Gastrocnemius medialis (tissue), 4 donors: ENCODE results near the gene DDX27.

Experiments
- POLR2A ChIP-seq, 2 donors: fragments of 450-650 bp; IDR thresholded peaks; one replicate each; pipeline ENCODE4 v1.6.1; 2017; ENCODE audit warnings: antibody characterized with exemption in 2 of 2, mild to moderate bottlenecking in 2 of 2, moderate library complexity in 2 of 2
- TF ChIP-seq, protein P1 (sequence below), 5 experiments: fragments of 450-650 bp in 3 of 5; fragments of 200-600 bp in 2 of 5; sonication (generic) in 2 of 5; IDR thresholded peaks in 4 of 5; conservative IDR thresholded peaks in 1 of 5; 1 replicate in 4 of 5; 2 replicates in 1 of 5; pipeline ENCODE4 v1.5.1; 2016 to 2019; ENCODE audit warnings: antibody characterized with exemption in 5 of 5, mild to moderate bottlenecking in 3 of 5, moderate library complexity in 3 of 5

DNA sequence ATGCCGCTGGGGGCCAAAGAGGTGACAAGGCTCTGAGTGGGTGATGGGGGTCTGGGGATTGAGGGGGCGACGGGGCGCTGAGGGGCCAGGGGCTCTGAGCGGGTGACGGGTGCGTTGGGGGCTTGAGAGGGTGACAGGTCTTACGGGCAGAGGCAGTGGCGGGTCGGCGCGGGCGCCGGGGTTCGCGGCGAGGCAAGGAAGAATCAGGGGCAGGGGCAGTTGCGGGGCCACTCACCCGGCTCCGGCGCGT, 58.5 kb downstream of the DDX27 start:
- TF ChIP-seq, protein P1, sequence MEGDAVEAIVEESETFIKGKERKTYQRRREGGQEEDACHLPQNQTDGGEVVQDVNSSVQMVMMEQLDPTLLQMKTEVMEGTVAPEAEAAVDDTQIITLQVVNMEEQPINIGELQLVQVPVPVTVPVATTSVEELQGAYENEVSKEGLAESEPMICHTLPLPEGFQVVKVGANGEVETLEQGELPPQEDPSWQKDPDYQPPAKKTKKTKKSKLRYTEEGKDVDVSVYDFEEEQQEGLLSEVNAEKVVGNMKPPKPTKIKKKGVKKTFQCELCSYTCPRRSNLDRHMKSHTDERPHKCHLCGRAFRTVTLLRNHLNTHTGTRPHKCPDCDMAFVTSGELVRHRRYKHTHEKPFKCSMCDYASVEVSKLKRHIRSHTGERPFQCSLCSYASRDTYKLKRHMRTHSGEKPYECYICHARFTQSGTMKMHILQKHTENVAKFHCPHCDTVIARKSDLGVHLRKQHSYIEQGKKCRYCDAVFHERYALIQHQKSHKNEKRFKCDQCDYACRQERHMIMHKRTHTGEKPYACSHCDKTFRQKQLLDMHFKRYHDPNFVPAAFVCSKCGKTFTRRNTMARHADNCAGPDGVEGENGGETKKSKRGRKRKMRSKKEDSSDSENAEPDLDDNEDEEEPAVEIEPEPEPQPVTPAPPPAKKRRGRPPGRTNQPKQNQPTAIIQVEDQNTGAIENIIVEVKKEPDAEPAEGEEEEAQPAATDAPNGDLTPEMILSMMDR (IDR thresholded peaks at IDR 0.05 in 4 of 5, conservative IDR thresholded peaks at IDR 0.05 in 1 of 5): no peak
- TF ChIP-seq POLR2A (IDR thresholded peaks at IDR 0.05): peak; percentile 1 to 86
